Astrocyte (in vitro differentiated cells and primary cell): ENCODE data around the gene ZNF691. TPM values are rescaled to one million over a fixed set of nuclear protein-coding genes. Genes with fewer than 3 reads are reported as not detected.

ENCODE experiments used
- DNase-seq: peaks from one replicate; pipeline ENCODE4 v3.0.0-alpha.2; 2010; ENCODE audit warnings: low read depth
- FAIRE-seq: peaks from 2 replicates; lab custom pipeline; 2011; peaks lifted over from hg19 to GRCh38; lab: Jason Lieb, UNC
- H2AFZ ChIP-seq: 2 replicates; pipeline ENCODE4 v1.6.0; 2012; ENCODE audit warnings: low read depth, low read length, inconsistent platforms
- H3K27ac ChIP-seq: 2 replicates; pipeline ENCODE4 v1.5.1; 2011; ENCODE audit warnings: low read depth, low read length, inconsistent platforms
- H3K27me3 ChIP-seq: 2 replicates; pipeline ENCODE4 v1.6.0; 2011; ENCODE audit warnings: low read length, inconsistent platforms; ENCODE audit not compliant: insufficient read depth
- H3K36me3 ChIP-seq: 2 replicates; pipeline ENCODE4 v1.5.1; 2011; ENCODE audit warnings: low read length, inconsistent platforms; ENCODE audit not compliant: insufficient read depth
- H3K4me1 ChIP-seq: 2 replicates; pipeline ENCODE4 v1.5.1; 2011; ENCODE audit warnings: low read length, inconsistent platforms; ENCODE audit not compliant: insufficient read depth
- H3K4me2 ChIP-seq: 2 replicates; pipeline ENCODE4 v1.6.0; 2012; ENCODE audit warnings: low read length, inconsistent platforms
- H3K4me3 ChIP-seq: 2 replicates; pipeline ENCODE4 v1.5.1; 2011; ENCODE audit warnings: low read depth, mild to moderate bottlenecking, low read length, inconsistent platforms; ENCODE audit not compliant: insufficient read depth
- H3K79me2 ChIP-seq: 2 replicates; pipeline ENCODE4 v1.6.0; 2012; ENCODE audit warnings: mild to moderate bottlenecking, low read length, inconsistent platforms; ENCODE audit not compliant: insufficient read depth
- H3K9ac ChIP-seq: 2 replicates; pipeline ENCODE4 v1.6.0; 2012; ENCODE audit warnings: mild to moderate bottlenecking, low read length, inconsistent platforms
- H3K9me3 ChIP-seq: 2 replicates; pipeline ENCODE4 v1.5.1; 2012; ENCODE audit warnings: low read depth, mild to moderate bottlenecking, low read length, inconsistent platforms; ENCODE audit not compliant: insufficient read depth
- H4K20me1 ChIP-seq: 2 replicates; pipeline ENCODE4 v1.6.0; 2012; ENCODE audit warnings: low read length, inconsistent platforms; ENCODE audit not compliant: insufficient read depth
- H3K27ac Mint-ChIP-seq: one replicate; pipeline ENCODE4 v1.8.0; 2021; ENCODE audit warnings: mild to moderate bottlenecking, mixed read lengths; ENCODE audit not compliant: unreplicated experiment
- H3K27me3 Mint-ChIP-seq: one replicate; pipeline ENCODE4 v1.8.0; 2021; ENCODE audit warnings: low read depth, mixed read lengths; ENCODE audit not compliant: unreplicated experiment
- H3K36me3 Mint-ChIP-seq: one replicate; pipeline ENCODE4 v1.8.0; 2021; ENCODE audit warnings: low read depth, mixed read lengths; ENCODE audit not compliant: unreplicated experiment
- H3K4me1 Mint-ChIP-seq: one replicate; pipeline ENCODE4 v1.8.0; 2021; ENCODE audit warnings: low read depth, mixed read lengths; ENCODE audit not compliant: unreplicated experiment
- H3K4me3 Mint-ChIP-seq: one replicate; pipeline ENCODE4 v1.8.0; 2021; ENCODE audit warnings: mild to moderate bottlenecking, moderate library complexity, mixed read lengths; ENCODE audit not compliant: unreplicated experiment
- H3K9me3 Mint-ChIP-seq: one replicate; pipeline ENCODE4 v1.8.0; 2021; ENCODE audit warnings: mild to moderate bottlenecking, mixed read lengths; ENCODE audit not compliant: unreplicated experiment
- CTCF ChIP-seq: IDR thresholded peaks from 2 replicates; pipeline ENCODE4 v1.5.1; 2011; ENCODE audit warnings: low read depth, mild to moderate bottlenecking, inconsistent platforms, low read length, moderate library complexity; ENCODE audit not compliant: insufficient read depth
- EZH2 ChIP-seq: IDR thresholded peaks from 2 replicates; pipeline ENCODE4 v1.6.1; 2012; ENCODE audit warnings: mild to moderate bottlenecking, low read length, inconsistent platforms; ENCODE audit not compliant: insufficient read depth
- total RNA-seq: library from RNA; stranded (reverse); gene quantifications from 2 replicates; pipeline ENCODE4 v1.2.1, GENCODE V29; 2021

Gene ZNF691
- total RNA-seq, 1 donor from 2014 or later: 5.8 TPM

- H3K4me3 ChIP-seq: peak overlapping the region; percentile 71
- H3K27me3 ChIP-seq: no peaks in the 10 kb centered on the region
- H4K20me1 ChIP-seq: peaks cover 5% of the 10 kb centered on the region
- Mint-ChIP-seq H3K4me1 (peaks cover 10% of the 10 kb centered on the region), H3K9me3 (peaks cover 5% of the 10 kb centered on the region), H3K4me3 (peak overlapping the region; percentile 81), H3K36me3 (no peaks in the 10 kb centered on the region), H3K27ac (peak overlapping the region; percentile 27), H3K27me3 (no peaks in the 10 kb centered on the region)
- no peaks in the 10 kb centered on the region for H3K36me3 ChIP-seq
- peaks cover 16% of the 10 kb centered on the region for H3K4me1 ChIP-seq
- peak overlapping the region; percentile 57 for H2AFZ ChIP-seq
- no peak overlapping the region for H3K27ac ChIP-seq
- H3K79me2 ChIP-seq: peaks cover 17% of the 10 kb centered on the region
- peak overlapping the region; percentile 96 for H3K9ac ChIP-seq
- H3K9me3 ChIP-seq: no peaks in the 10 kb centered on the region
- DNase-seq (no peak), FAIRE-seq (no peak)
- no peak for TF ChIP-seq EZH2
- no peak for TF ChIP-seq CTCF
- peak overlapping the region; percentile 97 for H3K4me2 ChIP-seq
These were observed 29.0 kb upstream of the ZNF691 start for GRCh38 chr1:42817440-42817767.

DNA sequence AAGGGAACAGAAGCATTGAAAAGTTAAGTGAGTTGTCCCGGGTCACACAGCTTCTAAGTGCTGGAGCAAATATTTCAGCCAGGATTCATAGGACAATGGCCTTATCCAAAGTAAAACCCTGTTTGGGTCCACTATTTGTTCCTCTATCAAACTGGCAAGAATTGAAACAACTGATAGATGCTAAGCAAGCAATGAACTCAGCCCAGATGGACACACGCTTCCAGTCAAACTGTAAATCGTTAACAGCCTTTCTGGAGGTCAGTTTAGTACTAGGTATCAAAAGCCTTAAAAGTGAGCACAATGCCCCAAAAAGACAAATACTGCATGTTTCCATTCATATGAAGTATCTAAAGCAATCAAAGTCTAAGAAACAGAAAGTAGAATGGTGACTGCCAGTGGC, 28.4 kb upstream of the ZNF691 start:
- H3K9me3 ChIP-seq: no peaks in the 10 kb centered on the region
- H3K27ac ChIP-seq: no peak overlapping the region
- Mint-ChIP-seq H3K9me3 (peaks cover 5% of the 10 kb centered on the region), H3K4me3 (peak overlapping the region; percentile 81), H3K36me3 (no peaks in the 10 kb centered on the region), H3K27me3 (no peaks in the 10 kb centered on the region), H3K4me1 (peaks cover 14% of the 10 kb centered on the region), H3K27ac (no peak overlapping the region)
- H3K79me2 ChIP-seq: peaks cover 17% of the 10 kb centered on the region
- TF ChIP-seq CTCF (no peak), EZH2 (no peak)
- H2AFZ ChIP-seq: no peak overlapping the region
- DNase-seq (no peak), FAIRE-seq (no peak)
- H4K20me1 ChIP-seq: peaks cover 5% of the 10 kb centered on the region
- peak overlapping the region; percentile 71 for H3K4me3 ChIP-seq
- no peaks in the 10 kb centered on the region for H3K36me3 ChIP-seq
- H3K27me3 ChIP-seq: no peaks in the 10 kb centered on the region
- H3K9ac ChIP-seq: peak overlapping the region; percentile 96
- H3K4me1 ChIP-seq: peaks cover 16% of the 10 kb centered on the region
- H3K4me2 ChIP-seq: peak overlapping the region; percentile 97

DNA sequence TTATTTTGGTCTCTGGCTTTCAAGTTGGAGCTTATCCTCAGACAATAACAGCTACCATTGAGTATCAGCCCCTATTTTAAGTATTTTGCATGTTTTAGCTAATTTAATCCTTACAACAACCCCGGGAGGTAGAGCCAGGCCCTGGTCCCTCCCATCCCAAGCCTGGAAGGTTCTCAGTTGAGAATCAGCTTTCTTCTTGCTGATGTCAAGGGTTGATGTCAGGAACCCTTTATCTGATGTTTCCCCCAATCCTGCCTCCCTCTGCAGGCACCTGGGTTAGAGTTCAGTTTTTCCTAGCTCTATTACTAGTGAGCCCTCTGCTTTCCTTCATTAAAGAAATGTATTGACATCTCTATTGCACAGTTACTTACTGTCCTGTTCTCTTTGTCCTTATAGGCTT, 25.6 kb upstream of the ZNF691 start:
- Histone ChIP-seq H3K36me3 (no peaks in the 10 kb centered on the region), H3K9me3 (no peaks in the 10 kb centered on the region), H3K4me3 (no peak overlapping the region), H2AFZ (no peak overlapping the region), H3K27me3 (no peaks in the 10 kb centered on the region), H3K4me1 (peaks cover 15% of the 10 kb centered on the region), H4K20me1 (peaks cover 5% of the 10 kb centered on the region), H3K9ac (no peak overlapping the region), H3K79me2 (peaks cover 17% of the 10 kb centered on the region), H3K4me2 (no peak overlapping the region), H3K27ac (no peak overlapping the region)
- H3K9me3 Mint-ChIP-seq: no peaks in the 10 kb centered on the region
- H3K27me3 Mint-ChIP-seq: no peaks in the 10 kb centered on the region
- FAIRE-seq (no peak), DNase-seq (no peak)
- peaks cover 14% of the 10 kb centered on the region for H3K4me1 Mint-ChIP-seq
- H3K36me3 Mint-ChIP-seq: peaks cover 2% of the 10 kb centered on the region
- H3K4me3 Mint-ChIP-seq: no peak overlapping the region
- H3K27ac Mint-ChIP-seq: no peak overlapping the region
- TF ChIP-seq EZH2: no peak
- TF ChIP-seq CTCF: no peak
